Endothelial cell of umbilical vein (primary cell): ENCODE results near the gene CACNA1C.

Experiments used
- EZH2 ChIP-seq: IDR thresholded peaks from 2 replicates; pipeline ENCODE4 v1.6.1; 2012; ENCODE audit warnings: borderline replicate concordance, low read depth, mild to moderate bottlenecking, moderate library complexity, low read length, inconsistent platforms; ENCODE audit not compliant: severe bottlenecking
- POLR2A ChIP-seq: IDR thresholded peaks from 2 replicates; pipeline ENCODE4 v1.6.1; 2012; ENCODE audit warnings: low read depth, mild to moderate bottlenecking, control low read depth, low read length
- POLR2AphosphoS5 ChIP-seq: IDR thresholded peaks from 2 replicates; pipeline ENCODE4 v1.6.1; 2012; ENCODE audit warnings: low read depth, mild to moderate bottlenecking, control low read depth, low read length, moderate library complexity; ENCODE audit not compliant: insufficient read depth
- TF ChIP-seq, protein P1 (sequence below), 2 donors: IDR thresholded peaks; 1 replicate in 1 of 2; 2 replicates in 1 of 2; pipeline ENCODE4 v1.5.1; 2011; ENCODE audit warnings: low read length in 2 of 2, mild to moderate bottlenecking in 2 of 2, moderate library complexity in 2 of 2, control low read depth in 1 of 2, inconsistent platforms in 1 of 2, low read depth in 1 of 2; ENCODE audit not compliant: insufficient read depth in 1 of 2; ENCODE audit errors: extremely low read depth in 1 of 2

DNA sequence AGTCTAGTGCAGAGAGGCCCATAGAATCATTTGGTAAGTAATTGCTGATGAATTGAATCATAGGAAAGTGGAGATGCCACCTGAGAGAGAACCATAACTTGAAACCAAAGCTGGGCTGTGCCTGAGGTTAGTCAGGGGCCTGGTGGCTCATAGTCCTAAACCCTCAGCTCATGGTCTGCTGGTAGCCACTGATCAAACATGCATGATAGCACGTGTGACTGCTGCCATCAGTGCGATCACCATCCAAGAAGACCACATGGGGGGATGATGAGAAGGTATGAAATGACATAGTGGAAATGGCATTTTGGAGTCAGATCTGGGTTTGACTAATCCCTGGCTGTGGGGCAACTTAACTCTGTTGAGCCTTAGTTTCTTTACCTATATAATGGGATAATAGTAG is 190.5 kb downstream of the CACNA1C start:
- TF ChIP-seq POLR2A (no peak), POLR2AphosphoS5 (no peak), EZH2 (no peak)
- TF ChIP-seq, protein P1, sequence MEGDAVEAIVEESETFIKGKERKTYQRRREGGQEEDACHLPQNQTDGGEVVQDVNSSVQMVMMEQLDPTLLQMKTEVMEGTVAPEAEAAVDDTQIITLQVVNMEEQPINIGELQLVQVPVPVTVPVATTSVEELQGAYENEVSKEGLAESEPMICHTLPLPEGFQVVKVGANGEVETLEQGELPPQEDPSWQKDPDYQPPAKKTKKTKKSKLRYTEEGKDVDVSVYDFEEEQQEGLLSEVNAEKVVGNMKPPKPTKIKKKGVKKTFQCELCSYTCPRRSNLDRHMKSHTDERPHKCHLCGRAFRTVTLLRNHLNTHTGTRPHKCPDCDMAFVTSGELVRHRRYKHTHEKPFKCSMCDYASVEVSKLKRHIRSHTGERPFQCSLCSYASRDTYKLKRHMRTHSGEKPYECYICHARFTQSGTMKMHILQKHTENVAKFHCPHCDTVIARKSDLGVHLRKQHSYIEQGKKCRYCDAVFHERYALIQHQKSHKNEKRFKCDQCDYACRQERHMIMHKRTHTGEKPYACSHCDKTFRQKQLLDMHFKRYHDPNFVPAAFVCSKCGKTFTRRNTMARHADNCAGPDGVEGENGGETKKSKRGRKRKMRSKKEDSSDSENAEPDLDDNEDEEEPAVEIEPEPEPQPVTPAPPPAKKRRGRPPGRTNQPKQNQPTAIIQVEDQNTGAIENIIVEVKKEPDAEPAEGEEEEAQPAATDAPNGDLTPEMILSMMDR (IDR thresholded peaks at IDR 0.05; ENCODE audit: extremely low read depth in 1 of 2, insufficient read depth in 1 of 2, low read depth in 1 of 2, low read length in 2 of 2) = no peak
